ENCODE measurements around the gene BEX4.

BEX4 gene

DNA sequence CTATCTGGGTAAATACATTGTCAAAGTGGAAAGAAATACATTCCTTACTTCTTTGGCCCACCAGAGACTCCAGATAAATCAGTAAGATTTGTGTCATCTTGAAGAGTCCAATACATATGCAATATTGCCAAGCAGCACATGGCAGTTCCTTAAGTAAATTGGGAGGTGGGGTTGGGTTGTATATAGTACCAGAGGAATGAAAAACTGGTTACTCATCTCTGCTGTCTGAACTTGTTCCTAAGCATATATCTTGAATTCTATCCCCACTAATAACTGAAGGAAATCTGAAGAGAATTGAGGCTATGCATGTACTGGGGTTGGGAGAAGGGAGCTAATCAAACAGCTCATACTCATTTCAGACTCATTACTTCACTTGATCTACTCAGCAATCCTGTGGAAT lies 25.2 kb downstream of the BEX4 start:
- DNase-seq: no peak

GRCh38 chrX:103248553-103248952 lies 33.6 kb downstream of the BEX4 start:
- peak; percentile 8 for DNase-seq

DNA sequence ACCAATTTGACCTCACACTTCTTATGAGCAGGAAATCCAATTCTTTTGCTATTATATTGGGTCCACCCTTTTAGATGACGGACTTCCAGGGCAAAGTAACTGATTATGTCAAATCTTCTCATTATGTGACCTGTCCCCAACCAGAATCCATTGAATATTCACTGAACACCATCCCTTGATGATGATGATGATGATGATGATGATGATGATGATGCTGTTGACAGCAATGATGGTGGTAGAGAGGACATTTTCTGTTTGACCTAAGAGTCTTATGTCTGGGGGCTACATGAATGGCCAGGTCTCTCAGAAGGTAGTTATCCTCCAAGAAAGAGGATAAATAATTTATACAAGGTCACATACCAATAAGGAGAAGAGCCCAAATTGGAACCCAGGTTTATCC lies 34.9 kb downstream of the BEX4 start:
- no peak for DNase-seq

- DNase-seq: no peak
These were observed 36.1 kb downstream of the BEX4 start for GRCh38 chrX:103250977-103251376.

DNA sequence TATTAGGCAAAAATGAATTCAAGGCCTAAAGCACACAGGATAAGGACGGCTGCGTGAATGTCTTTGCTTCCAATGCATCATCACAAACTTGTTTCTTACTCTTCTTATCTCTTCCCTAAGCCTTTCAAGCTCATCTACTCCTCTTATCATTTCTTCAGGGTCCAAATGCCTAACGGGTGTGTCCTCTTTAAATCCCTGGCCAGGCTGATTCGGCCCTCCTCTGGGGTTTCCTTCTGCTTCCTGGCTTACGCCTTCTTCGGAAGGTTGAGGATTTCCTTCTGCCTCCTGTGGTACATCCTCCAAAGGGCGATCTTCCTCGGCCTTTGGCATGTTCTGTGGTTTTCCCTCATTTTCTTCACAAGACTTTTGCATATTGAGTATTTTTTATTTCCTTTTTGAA lies 38.7 kb downstream of the BEX4 start:
- no peak for DNase-seq

DNA sequence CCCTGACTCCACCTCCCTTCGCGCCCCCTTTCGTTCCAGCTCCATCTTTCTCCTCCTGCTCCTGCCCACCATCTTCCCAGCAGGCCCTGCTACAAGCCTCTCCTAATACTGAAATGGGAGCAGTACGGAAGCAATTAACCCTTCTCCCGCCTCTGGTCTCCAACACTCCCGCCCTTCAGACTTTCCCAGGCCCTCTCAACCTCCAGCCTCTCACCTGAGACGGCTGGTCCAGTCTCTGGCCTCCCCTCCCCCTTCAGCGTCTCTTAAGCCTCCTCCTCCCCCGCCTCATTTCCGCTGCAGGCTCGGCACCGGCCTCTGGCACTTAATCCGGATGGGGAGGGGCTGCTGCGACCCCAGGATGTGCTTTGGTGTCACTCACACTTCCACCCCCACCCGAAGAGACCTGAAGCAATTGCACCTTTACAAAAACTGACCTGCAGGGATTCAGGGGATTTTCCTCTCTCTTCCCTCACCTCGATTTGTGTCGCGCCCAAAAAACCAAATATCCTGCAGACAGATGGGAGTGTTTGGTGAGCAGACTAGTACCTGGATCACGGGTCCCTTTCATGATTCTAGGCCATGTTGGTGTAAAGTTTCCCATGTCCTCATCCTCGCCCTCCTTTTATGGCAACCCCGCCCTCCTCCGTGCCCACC lies 39.4 kb downstream of the BEX4 start:
- peak; percentile 58 for DNase-seq

DNA sequence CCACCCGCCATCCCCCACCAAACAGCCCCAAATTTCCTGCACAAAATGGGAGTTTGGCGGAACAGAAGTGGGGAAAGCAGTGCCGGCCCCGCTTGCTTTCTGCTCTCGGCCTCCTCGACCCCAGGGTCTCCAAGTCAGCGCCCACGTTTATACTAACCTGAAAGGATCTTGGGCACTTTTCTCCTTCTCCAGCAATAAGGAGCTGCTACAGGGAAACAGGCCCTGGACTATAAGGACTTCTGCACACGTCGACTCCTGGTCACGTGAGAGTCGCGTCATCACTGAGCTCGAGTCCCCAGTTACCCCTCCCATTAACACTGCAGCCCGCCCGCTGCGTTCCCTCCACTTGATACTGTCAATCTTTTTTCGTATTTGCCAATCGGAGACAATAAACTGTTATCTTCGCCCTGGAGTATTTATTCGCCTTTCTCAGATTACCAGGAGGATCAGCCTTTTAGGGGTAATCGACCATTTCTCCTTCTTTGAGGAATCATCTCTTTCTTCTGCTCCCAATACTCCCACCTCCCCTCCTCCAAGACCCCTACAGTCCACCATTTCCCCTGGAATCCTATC lies 40.1 kb downstream of the BEX4 start, which contains the start of gene TCEAL8:
TSS of gene TCEAL8 (minus strand) at position 235 of the 573 bp plus-strand sequence. CDS start 1,176 bp downstream, outside the sequence.
- peak; percentile 71 for DNase-seq

DNA sequence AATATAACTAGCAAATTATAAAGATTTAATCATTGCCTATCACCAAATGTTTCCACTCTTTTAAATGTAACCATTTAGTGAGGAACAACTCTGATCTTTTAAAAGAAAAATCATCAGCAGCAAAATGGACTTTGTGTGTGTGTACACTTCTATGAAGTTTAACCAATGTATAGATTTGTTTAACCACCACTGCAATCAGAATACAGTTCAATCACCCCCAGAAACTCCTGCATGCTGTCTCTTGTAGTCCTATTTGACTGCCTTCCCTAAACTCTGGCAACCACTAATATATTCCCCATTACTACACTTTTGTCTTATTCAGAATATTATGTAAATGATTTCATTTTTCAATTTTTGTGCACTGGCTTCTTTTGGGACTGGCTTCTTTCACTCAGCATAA lies 41.7 kb downstream of the BEX4 start:
- DNase-seq: no peak

- DNase-seq: no peak
These were observed 43.4 kb downstream of the BEX4 start for GRCh38 chrX:103258275-103258674.

Data from activated CD4-positive, alpha-beta T cell treated with anti-CD3 and anti-CD28 coated beads, Interleukin-2, amount 50 U/mL, for 16 hours (primary cell).